CD14-positive monocyte (primary cell): ENCODE data around the gene RAPGEF1. TPM values are rescaled to one million over a fixed set of nuclear protein-coding genes. Genes with fewer than 3 reads are reported as not detected.

Source experiments
- DNase-seq, 3 donors: peaks; one replicate each; pipeline ENCODE4 v3.0.0-alpha.2; 2011 to 2022
- H2AFZ ChIP-seq: 2 replicates; pipeline ENCODE4 v1.6.0; 2012; ENCODE audit warnings: mild to moderate bottlenecking, low read depth, low read length, inconsistent platforms; ENCODE audit not compliant: insufficient read depth, poor library complexity, severe bottlenecking
- H3K27ac ChIP-seq, 2 donors: 1 replicate in 1 of 2; 2 replicates in 1 of 2; pipeline ENCODE4 v1.5.1; 2012 to 2013; ENCODE audit warnings: low read length in 2 of 2, control low read depth in 1 of 2, inconsistent platforms in 1 of 2, low read depth in 1 of 2, mild to moderate bottlenecking in 1 of 2
- H3K27me3 ChIP-seq, 2 donors: one replicate each; pipeline versions ENCODE4 v1.6.0 to v1.6.1; 2011 to 2013; ENCODE audit warnings: low read length in 2 of 2; ENCODE audit not compliant: control insufficient read depth in 2 of 2, insufficient read depth in 2 of 2
- H3K36me3 ChIP-seq, 2 donors: replicated peaks in 1 of 2; 1 replicate in 1 of 2; 2 replicates in 1 of 2; pipeline versions ENCODE4 v1.5.1 to v1.6.1; 2012 to 2013; ENCODE audit warnings: low read length in 2 of 2, control low read depth in 1 of 2, inconsistent platforms in 1 of 2, mild to moderate bottlenecking in 1 of 2; ENCODE audit not compliant: insufficient read depth in 2 of 2, control insufficient read depth in 1 of 2
- H3K4me1 ChIP-seq, 2 donors: 1 replicate in 1 of 2; 2 replicates in 1 of 2; pipeline versions ENCODE4 v1.5.1 to v1.6.1; 2012 to 2013; ENCODE audit warnings: low read length in 2 of 2, control low read depth in 1 of 2, inconsistent platforms in 1 of 2, mild to moderate bottlenecking in 1 of 2, moderate library complexity in 1 of 2; ENCODE audit not compliant: insufficient read depth in 2 of 2, control insufficient read depth in 1 of 2
- H3K4me2 ChIP-seq: replicated peaks from 2 replicates; pipeline ENCODE3; 2012; ENCODE audit warnings: low read length, moderate library complexity, mild to moderate bottlenecking; ENCODE audit not compliant: poor library complexity, severe bottlenecking; ENCODE audit errors: extremely low read depth
- H3K4me3 ChIP-seq, 3 experiments: fragments of 200-600 bp in 1 of 3; sonication (generic) in 1 of 3; replicated peaks in 1 of 3; 1 replicate in 2 of 3; 2 replicates in 1 of 3; pipeline ENCODE4 v1.5.1; 2011 to 2013; ENCODE audit warnings: low read length in 3 of 3, mild to moderate bottlenecking in 3 of 3, control low read depth in 2 of 3, low read depth in 2 of 3, inconsistent platforms in 1 of 3, moderate library complexity in 1 of 3
- H3K79me2 ChIP-seq: 2 replicates; pipeline ENCODE4 v1.6.0; 2012; ENCODE audit warnings: mild to moderate bottlenecking, control low read depth, inconsistent platforms, low read length, moderate library complexity; ENCODE audit not compliant: insufficient read depth
- H3K9ac ChIP-seq: 2 replicates; pipeline ENCODE4 v1.6.0; 2017; ENCODE audit warnings: low read length, mild to moderate bottlenecking; ENCODE audit not compliant: insufficient read depth, poor library complexity, severe bottlenecking
- H3K9me3 ChIP-seq, 2 donors: replicated peaks in 1 of 2; 1 replicate in 1 of 2; 2 replicates in 1 of 2; pipeline versions ENCODE4 v1.5.1 to v1.6.1; 2012 to 2013; ENCODE audit warnings: low read length in 2 of 2, control low read depth in 1 of 2; ENCODE audit not compliant: control insufficient read depth in 1 of 2, insufficient read depth in 1 of 2
- H4K20me1 ChIP-seq: 2 replicates; pipeline ENCODE4 v1.6.0; 2012; ENCODE audit warnings: mild to moderate bottlenecking, low read length, control low read depth, moderate library complexity; ENCODE audit not compliant: insufficient read depth
- H3K27ac Mint-ChIP-seq, 7 donors: one replicate each; pipeline ENCODE4 v1.8.0; 2020; ENCODE audit warnings: mild to moderate bottlenecking in 7 of 7, mixed read lengths in 7 of 7, moderate library complexity in 6 of 7, inconsistent platforms in 2 of 7
- H3K27me3 Mint-ChIP-seq, 3 donors: one replicate each; pipeline ENCODE4 v1.8.0; 2021 to 2022; ENCODE audit warnings: low read depth in 3 of 3, mild to moderate bottlenecking in 3 of 3, mixed read lengths in 3 of 3, moderate library complexity in 3 of 3, inconsistent platforms in 1 of 3
- H3K36me3 Mint-ChIP-seq, 2 donors: one replicate each; pipeline ENCODE4 v1.8.0; 2020; ENCODE audit warnings: mixed read lengths in 2 of 2, inconsistent platforms in 1 of 2, mild to moderate bottlenecking in 1 of 2
- H3K4me1 Mint-ChIP-seq: one replicate; pipeline ENCODE4 v1.8.0; 2020; ENCODE audit warnings: mild to moderate bottlenecking, mixed read lengths
- H3K4me3 Mint-ChIP-seq, 2 donors: one replicate each; pipeline ENCODE4 v1.8.0; 2020; ENCODE audit warnings: mild to moderate bottlenecking in 2 of 2, mixed read lengths in 2 of 2, moderate library complexity in 1 of 2
- H3K9me3 Mint-ChIP-seq, 7 donors: one replicate each; pipeline ENCODE4 v1.8.0; 2020 to 2022; ENCODE audit warnings: mixed read lengths in 7 of 7, mild to moderate bottlenecking in 6 of 7, moderate library complexity in 6 of 7, inconsistent platforms in 2 of 7
- CTCF ChIP-seq: fragments of 200-600 bp; IDR thresholded peaks from one replicate; pipeline ENCODE4 v1.8.0; 2022; ENCODE audit warnings: antibody characterized with exemption, mild to moderate bottlenecking
- WGBS: methylation state at CpG from one replicate; pipeline ENCODE4 v1.1.5; 2013; ENCODE audit warnings: missing lambda C conversion rate; ENCODE audit not compliant: insufficient coverage; 5-methylcytosine and 5-hydroxymethylcytosine counted together
- intact Hi-C, 2 donors: fragments of 100-400 bp; cut with micrococcal nuclease; formaldehyde crosslinking; loops; one replicate each; pipeline versions ENCODE4 v1.15.0 to v1.15.1; 2023
- polyA plus RNA-seq, 3 donors: library from polyadenylated mRNA; depleted of rRNA in 1 of 3; unstranded in 2 of 3; stranded (reverse) in 1 of 3; fragments of 300-500 nt in 2 of 3; fragments of >200 nt in 1 of 3; fragmentation: Illumina TruSeq in 2 of 3; gene quantifications; 1 replicate in 2 of 3; 2 replicates in 1 of 3; pipeline ENCODE4 v1.2.3, GENCODE V29; 2012 to 2021

Gene RAPGEF1
- polyA plus RNA-seq, 3 donors = 1.7 to 71.7 (median 3.0) TPM

- Histone ChIP-seq H3K79me2 (peaks cover 92% of the 10 kb centered on the region), H3K4me2 (peak overlapping the region; percentile 49), H3K27me3 (no peaks in the 10 kb centered on the region), H3K9me3 (no peaks in the 10 kb centered on the region), H3K36me3 (peaks cover 0 to 2% of the 10 kb centered on the region in 2 donors), H2AFZ (no peak overlapping the region), H3K27ac (peak overlapping the region; percentile 47 to 97), H4K20me1 (no peaks in the 10 kb centered on the region), H3K9ac (peak overlapping the region; percentile 19), H3K4me3 (peak overlapping the region in 1 of 3 experiments; percentile 45), H3K4me1 (peaks cover 89 to 92% of the 10 kb centered on the region in 2 donors)
- peak overlapping the region; percentile 48 to 49 for H3K4me3 Mint-ChIP-seq
- no peaks in the 10 kb centered on the region for H3K27me3 Mint-ChIP-seq
- H3K27ac Mint-ChIP-seq = peak overlapping the region; percentile 82 to 99 (median 95)
- no peaks in the 10 kb centered on the region for H3K9me3 Mint-ChIP-seq
- H3K36me3 Mint-ChIP-seq = peaks cover 20 to 31% of the 10 kb centered on the region in 2 donors
- TF ChIP-seq CTCF = no peak
- DNase-seq = peak; percentile 57 to 65 (median 61)
- intact Hi-C loops = loop anchor here in 1 of 2 donors (5.0 kb wide), 1 partner anchor 36 kb away; no protein-coding TSS in a partner anchor
- 57% methylated on average over 1 of the region's 11 CpGs for WGBS
- peaks cover 89% of the 10 kb centered on the region for H3K4me1 Mint-ChIP-seq
Measured at GRCh38 chr9:131700765-131701435, 39.0 kb downstream of the RAPGEF1 start.

GRCh38 chr9:131700076-131700475, 39.8 kb downstream of the RAPGEF1 start:
- Histone ChIP-seq H3K4me1 (peaks cover 81 to 83% of the 10 kb centered on the region in 2 donors), H2AFZ (no peak overlapping the region), H3K9me3 (no peaks in the 10 kb centered on the region), H3K36me3 (peaks cover 0 to 5% of the 10 kb centered on the region in 2 donors), H3K27ac (peak overlapping the region; percentile 97 to 98), H3K9ac (no peak overlapping the region), H4K20me1 (no peaks in the 10 kb centered on the region), H3K4me2 (peak overlapping the region; percentile 49), H3K4me3 (peak overlapping the region in 1 of 3 experiments; percentile 45), H3K79me2 (peaks cover 92% of the 10 kb centered on the region), H3K27me3 (no peaks in the 10 kb centered on the region)
- no peak for DNase-seq
- peaks cover 83% of the 10 kb centered on the region for H3K4me1 Mint-ChIP-seq
- no peaks in the 10 kb centered on the region for H3K27me3 Mint-ChIP-seq
- H3K4me3 Mint-ChIP-seq = peak overlapping the region in 1 of 2 donors; percentile 35
- peak overlapping the region in 6 of 7 donors; percentile 48 to 99 (median 96) for H3K27ac Mint-ChIP-seq
- intact Hi-C loops = loop anchor here in 1 of 2 donors (5.0 kb wide), 1 partner anchor 37 kb away; no protein-coding TSS in a partner anchor
- peaks cover 25 to 33% of the 10 kb centered on the region in 2 donors for H3K36me3 Mint-ChIP-seq
- TF ChIP-seq CTCF = no peak
- H3K9me3 Mint-ChIP-seq = no peaks in the 10 kb centered on the region
- WGBS = 81% methylated on average over 7 of the region's 7 CpGs
